ENCODE measurements around the gene WDR64.

WDR64 gene

GRCh38 chr1:241630476-241630875, 21.6 kb upstream of the WDR64 start:
- no peak for DNase-seq (ENCODE audit: low read depth, low spot score)
- no peak overlapping the region for H3K27ac ChIP-seq

GRCh38 chr1:241630899-241631298, 21.2 kb upstream of the WDR64 start:
- no peak for DNase-seq (ENCODE audit: low read depth, low spot score)
- no peak overlapping the region for H3K27ac ChIP-seq

GRCh38 chr1:241631674-241632073, 20.4 kb upstream of the WDR64 start:
- no peak overlapping the region for H3K27ac ChIP-seq
- DNase-seq (ENCODE audit: low read depth, low spot score) = no peak

- H3K27ac ChIP-seq = no peak overlapping the region
- no peak for DNase-seq (ENCODE audit: low read depth, low spot score)
These were observed 19.1 kb upstream of the WDR64 start for GRCh38 chr1:241632987-241633386.

GRCh38 chr1:241635556-241636152, 16.4 kb upstream of the WDR64 start:
- no peak overlapping the region for H3K27ac ChIP-seq
- DNase-seq (ENCODE audit: low read depth, low spot score) = no peak

- H3K27ac ChIP-seq = no peak overlapping the region
These were observed 15.8 kb upstream of the WDR64 start for GRCh38 chr1:241636291-241636690.

GRCh38 chr1:241637046-241637590, 15.0 kb upstream of the WDR64 start:
- DNase-seq (ENCODE audit: low read depth, low spot score) = no peak
- peak overlapping the region; percentile 4 for H3K27ac ChIP-seq

More at GRCh38 chr1:241636291-241636690, 15.8 kb upstream of the WDR64 start:
- DNase-seq (ENCODE audit: low read depth, low spot score) = no peak

GRCh38 chr1:241637604-241638003, 14.5 kb upstream of the WDR64 start:
- H3K27ac ChIP-seq = peak overlapping the region; percentile 4
- DNase-seq (ENCODE audit: low read depth, low spot score) = no peak

GRCh38 chr1:241638099-241638682, 13.9 kb upstream of the WDR64 start:
- H3K27ac ChIP-seq = peak overlapping the region; percentile 66
- no peak for DNase-seq (ENCODE audit: low read depth, low spot score)

- H3K27ac ChIP-seq = peak overlapping the region; percentile 66
- no peak for DNase-seq (ENCODE audit: low read depth, low spot score)
These were observed 13.0 kb upstream of the WDR64 start for GRCh38 chr1:241638909-241639622.

- DNase-seq (ENCODE audit: low read depth, low spot score) = no peak
- peak overlapping the region; percentile 66 for H3K27ac ChIP-seq
These were observed 12.4 kb upstream of the WDR64 start for GRCh38 chr1:241639623-241640148.

GRCh38 chr1:241640149-241640866, 11.8 kb upstream of the WDR64 start, which contains the start of the genes CHML and OPN3:
Gene CHML (minus strand): TSS chr1:241640369. CDS start chr1:241635766, 4,603 bp downstream.
Gene OPN3 (minus strand): TSS chr1:241640369. CDS start chr1:241640254, 115 bp downstream.
- H3K27ac ChIP-seq = peak within 1 kb of the TSS; percentile 66
- DNase-seq (ENCODE audit: low read depth, low spot score) = peak; percentile 40

- DNase-seq (ENCODE audit: low read depth, low spot score) = no peak
- peak overlapping the region; percentile 66 for H3K27ac ChIP-seq
These were observed 11.0 kb upstream of the WDR64 start for GRCh38 chr1:241640867-241641622.

- no peak for DNase-seq (ENCODE audit: low read depth, low spot score)
- peak overlapping the region; percentile 66 for H3K27ac ChIP-seq
These were observed 10.1 kb upstream of the WDR64 start for GRCh38 chr1:241641773-241642592.

- DNase-seq (ENCODE audit: low read depth, low spot score) = no peak
- H3K27ac ChIP-seq = no peak overlapping the region
These were observed 9.5 kb upstream of the WDR64 start for GRCh38 chr1:241642593-241642944.

GRCh38 chr1:241644259-241644658, 7.8 kb upstream of the WDR64 start:
- no peak overlapping the region for H3K27ac ChIP-seq
- DNase-seq (ENCODE audit: low read depth, low spot score) = no peak

- H3K27ac ChIP-seq = no peak overlapping the region
- DNase-seq (ENCODE audit: low read depth, low spot score) = no peak
These were observed 6.9 kb upstream of the WDR64 start for GRCh38 chr1:241645199-241645598.

GRCh38 chr1:241646201-241646600, 5.9 kb upstream of the WDR64 start:
- DNase-seq (ENCODE audit: low read depth, low spot score) = no peak
- no peak overlapping the region for H3K27ac ChIP-seq

GRCh38 chr1:241647658-241648057, 4.4 kb upstream of the WDR64 start:
- peak overlapping the region; percentile 19 for H3K27ac ChIP-seq
- DNase-seq (ENCODE audit: low read depth, low spot score) = peak; percentile 39
